Mesothelial cell of epicardium (in vitro differentiated cells): Measurements from ENCODE around the gene NFATC2. TPM values are rescaled to one million over a fixed set of nuclear protein-coding genes. Genes with fewer than 3 reads are reported as not detected.

Experiments used
- DNase-seq, 2 experiments: peaks; one replicate each; pipeline ENCODE4 v3.0.0; 2021; ENCODE audit warnings: low spot score in 2 of 2; ENCODE audit not compliant: unreplicated experiment in 2 of 2
- H3K27ac Mint-ChIP-seq: 2 replicates; pipeline ENCODE4 v1.8.0; 2021; ENCODE audit warnings: mixed read lengths
- H3K27me3 Mint-ChIP-seq: 2 replicates; pipeline ENCODE4 v1.8.0; 2021; ENCODE audit warnings: low read depth, mixed read lengths
- H3K36me3 Mint-ChIP-seq: 2 replicates; pipeline ENCODE4 v1.8.0; 2021; ENCODE audit warnings: mixed read lengths
- H3K4me1 Mint-ChIP-seq: 2 replicates; pipeline ENCODE4 v1.8.0; 2021; ENCODE audit warnings: mixed read lengths
- H3K4me3 Mint-ChIP-seq: 2 replicates; pipeline ENCODE4 v1.8.0; 2021; ENCODE audit warnings: mild to moderate bottlenecking, moderate library complexity, mixed read lengths
- H3K9me3 Mint-ChIP-seq: 2 replicates; pipeline ENCODE4 v1.8.0; 2021; ENCODE audit warnings: mixed read lengths
- total RNA-seq: library from RNA; stranded (reverse); gene quantifications from 3 replicates; pipeline ENCODE4 v1.2.1, GENCODE V29; 2021
- TF ChIP-seq, protein P1 (sequence below): fragments of 200-600 bp; sonication (generic); IDR thresholded peaks from one replicate; pipeline ENCODE4 v1.5.0; 2021; ENCODE audit warnings: antibody characterized with exemption; ENCODE audit not compliant: unreplicated experiment

NFATC2 gene
- total RNA-seq, 1 donor from 2014 or later = 14.0 TPM

DNA sequence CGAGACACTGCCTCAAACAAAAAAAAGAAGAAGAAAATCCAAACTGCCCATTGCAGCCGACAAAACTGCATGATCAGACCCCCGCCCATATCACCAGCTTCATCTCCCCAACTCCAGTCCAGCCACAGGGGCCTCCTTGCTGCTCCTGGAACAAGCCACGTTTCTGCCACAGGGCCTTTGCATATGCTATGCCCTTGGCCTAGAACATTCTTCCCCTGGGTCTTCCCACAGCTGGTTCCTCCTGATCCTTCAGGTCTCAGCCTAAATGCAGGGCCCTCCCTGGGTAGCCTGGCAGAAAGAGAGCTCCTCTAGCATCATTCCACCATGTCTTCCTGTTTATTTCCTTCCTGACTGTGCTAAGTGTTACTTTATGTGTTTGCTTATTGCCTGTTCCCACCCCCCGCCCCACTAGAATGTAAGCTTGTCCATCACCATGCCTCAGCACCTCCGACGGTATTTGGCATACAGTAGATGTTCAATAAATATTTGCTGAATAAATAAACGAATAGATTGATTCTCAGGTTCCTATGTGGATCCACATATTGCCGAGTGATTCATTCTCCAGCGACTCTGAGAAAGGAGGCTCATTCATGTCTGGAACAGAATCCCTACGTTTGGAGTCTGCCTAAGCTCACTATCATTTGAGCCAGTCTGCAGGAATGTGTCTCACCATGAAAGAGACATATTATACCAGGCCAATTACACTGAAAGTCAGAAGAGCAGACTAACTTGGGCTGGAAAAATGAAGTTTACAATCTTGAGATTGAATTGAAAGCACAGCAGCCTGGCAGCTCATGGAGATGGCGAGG is 56.1 kb downstream of the NFATC2 start:
- Mint-ChIP-seq H3K27me3 (no peaks in the 10 kb centered on the region), H3K9me3 (no peaks in the 10 kb centered on the region), H3K27ac (peak overlapping the region; percentile 72), H3K4me1 (peaks cover 74% of the 10 kb centered on the region), H3K36me3 (no peaks in the 10 kb centered on the region), H3K4me3 (no peak overlapping the region)
- DNase-seq = no peak
- TF ChIP-seq, protein P1, sequence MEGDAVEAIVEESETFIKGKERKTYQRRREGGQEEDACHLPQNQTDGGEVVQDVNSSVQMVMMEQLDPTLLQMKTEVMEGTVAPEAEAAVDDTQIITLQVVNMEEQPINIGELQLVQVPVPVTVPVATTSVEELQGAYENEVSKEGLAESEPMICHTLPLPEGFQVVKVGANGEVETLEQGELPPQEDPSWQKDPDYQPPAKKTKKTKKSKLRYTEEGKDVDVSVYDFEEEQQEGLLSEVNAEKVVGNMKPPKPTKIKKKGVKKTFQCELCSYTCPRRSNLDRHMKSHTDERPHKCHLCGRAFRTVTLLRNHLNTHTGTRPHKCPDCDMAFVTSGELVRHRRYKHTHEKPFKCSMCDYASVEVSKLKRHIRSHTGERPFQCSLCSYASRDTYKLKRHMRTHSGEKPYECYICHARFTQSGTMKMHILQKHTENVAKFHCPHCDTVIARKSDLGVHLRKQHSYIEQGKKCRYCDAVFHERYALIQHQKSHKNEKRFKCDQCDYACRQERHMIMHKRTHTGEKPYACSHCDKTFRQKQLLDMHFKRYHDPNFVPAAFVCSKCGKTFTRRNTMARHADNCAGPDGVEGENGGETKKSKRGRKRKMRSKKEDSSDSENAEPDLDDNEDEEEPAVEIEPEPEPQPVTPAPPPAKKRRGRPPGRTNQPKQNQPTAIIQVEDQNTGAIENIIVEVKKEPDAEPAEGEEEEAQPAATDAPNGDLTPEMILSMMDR = no peak

DNA sequence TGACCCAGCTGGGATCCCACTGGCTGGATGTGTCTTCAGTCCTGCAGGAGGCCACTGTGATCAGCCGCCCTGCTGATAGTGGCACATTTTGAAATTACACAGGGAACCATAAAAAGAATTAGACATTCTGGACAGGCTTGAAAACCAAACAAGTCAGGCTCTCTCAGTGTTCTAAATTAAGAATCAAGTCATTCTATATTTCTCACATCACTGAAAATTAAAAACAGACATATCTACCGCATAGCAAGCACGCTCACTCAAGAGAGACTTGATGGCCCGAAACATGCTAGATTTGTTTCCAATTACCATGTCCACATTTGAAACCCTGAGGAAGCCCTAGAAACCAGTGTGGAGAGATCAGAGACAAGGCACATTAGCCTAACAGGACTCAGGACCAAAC is 57.7 kb downstream of the NFATC2 start:
- Mint-ChIP-seq H3K9me3 (no peaks in the 10 kb centered on the region), H3K4me1 (peaks cover 74% of the 10 kb centered on the region), H3K27ac (peak overlapping the region; percentile 36), H3K4me3 (no peak overlapping the region), H3K36me3 (no peaks in the 10 kb centered on the region), H3K27me3 (no peaks in the 10 kb centered on the region)
- TF ChIP-seq, protein P1 = no peak
- no peak for DNase-seq

DNA sequence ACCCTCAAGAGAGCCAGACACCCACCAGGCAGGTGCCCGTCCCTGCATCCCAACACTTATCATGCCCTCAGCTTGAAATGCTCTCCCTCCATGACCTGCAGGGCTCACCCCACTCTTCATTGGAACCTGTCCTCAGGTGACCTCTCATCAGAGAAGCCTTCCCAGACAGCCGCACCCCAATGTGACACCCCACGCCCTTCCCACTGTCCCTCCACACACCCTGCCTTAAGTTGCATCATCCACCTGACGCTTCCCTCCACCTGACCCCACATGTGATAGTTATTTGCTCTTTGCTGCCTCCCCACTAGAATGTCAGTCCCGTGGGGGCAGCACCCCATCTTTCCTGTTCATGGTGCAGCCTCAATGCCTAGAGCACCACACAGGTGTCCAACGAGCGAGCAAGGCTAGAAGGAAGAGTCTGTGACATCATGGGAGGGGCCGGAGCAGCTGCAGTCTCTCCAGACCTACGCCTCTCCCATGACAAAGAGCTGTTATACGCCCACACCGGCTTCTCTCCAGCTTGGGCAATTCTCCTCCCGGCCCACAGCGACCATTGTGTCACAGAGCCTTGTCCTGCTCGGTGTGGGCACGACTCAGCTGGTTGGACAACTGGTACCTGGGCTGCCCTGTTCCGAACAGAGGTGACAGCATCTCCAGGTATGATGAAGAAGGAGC is 58.2 kb downstream of the NFATC2 start:
- Mint-ChIP-seq H3K9me3 (no peaks in the 10 kb centered on the region), H3K4me3 (no peak overlapping the region), H3K27ac (no peak overlapping the region), H3K27me3 (no peaks in the 10 kb centered on the region), H3K4me1 (peaks cover 68% of the 10 kb centered on the region), H3K36me3 (no peaks in the 10 kb centered on the region)
- no peak for DNase-seq
- TF ChIP-seq, protein P1 = no peak

DNA sequence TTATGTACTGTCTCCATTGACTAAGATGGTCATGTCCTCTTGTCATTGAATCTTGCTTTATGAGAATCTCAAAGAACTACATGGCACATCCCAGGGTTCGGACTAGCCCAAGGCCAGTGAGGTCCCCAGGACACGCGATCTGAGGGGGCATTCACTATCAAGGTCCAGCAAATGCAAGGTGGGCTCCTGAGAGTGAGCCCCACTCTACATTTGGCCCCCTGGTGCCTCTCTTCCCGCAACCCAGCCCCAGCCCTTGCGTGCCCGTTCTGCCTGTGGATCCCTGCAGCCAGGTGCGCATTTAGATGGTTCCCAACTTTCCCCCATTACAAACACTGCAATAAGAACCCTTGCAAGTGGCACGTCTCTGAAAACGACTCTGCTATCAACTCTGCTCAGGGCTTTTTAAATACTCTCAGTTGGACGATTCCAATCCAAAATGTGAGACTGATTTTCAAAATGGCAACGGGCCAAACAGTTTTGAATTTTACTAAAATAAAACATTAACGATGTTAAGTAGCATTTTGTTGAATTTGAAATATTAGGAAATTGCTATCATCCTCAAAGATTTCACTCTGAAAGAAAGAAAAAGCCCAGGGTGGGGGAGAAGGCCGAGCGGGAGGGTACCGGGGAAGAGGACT is 59.6 kb downstream of the NFATC2 start:
- Mint-ChIP-seq H3K27me3 (no peaks in the 10 kb centered on the region), H3K4me1 (peaks cover 57% of the 10 kb centered on the region), H3K9me3 (peaks cover 5% of the 10 kb centered on the region), H3K4me3 (no peak overlapping the region), H3K36me3 (peaks cover 9% of the 10 kb centered on the region), H3K27ac (peak overlapping the region; percentile 1)
- TF ChIP-seq, protein P1 = no peak
- DNase-seq = no peak

DNA sequence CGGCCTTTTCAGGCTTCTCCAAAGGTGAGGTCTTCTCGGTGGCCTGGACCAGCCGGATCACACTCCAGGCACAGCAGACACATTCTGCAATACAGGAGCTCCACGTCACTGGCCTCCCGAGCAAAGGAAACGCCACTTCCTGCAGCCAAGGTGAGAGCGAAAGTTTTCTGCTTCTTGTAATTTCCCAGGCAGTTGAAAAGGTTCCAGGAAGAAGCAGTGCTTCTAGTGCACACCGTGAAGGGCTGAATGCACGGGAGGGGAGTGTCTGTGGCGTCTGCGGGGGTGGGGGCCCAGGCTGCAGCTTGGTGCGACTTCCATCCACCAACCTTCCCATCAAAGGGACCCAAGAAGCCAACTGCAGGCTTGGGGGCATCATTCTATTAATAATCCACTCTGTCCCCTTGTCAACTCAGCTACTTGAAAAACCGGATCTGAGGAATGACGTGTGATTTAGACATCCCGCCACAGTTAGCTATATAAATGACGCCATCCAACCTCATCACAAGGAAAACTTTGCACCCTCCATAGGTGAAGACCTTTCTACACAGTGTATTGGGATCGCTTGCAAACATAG is 61.1 kb downstream of the NFATC2 start:
- Mint-ChIP-seq H3K27me3 (no peaks in the 10 kb centered on the region), H3K4me3 (no peak overlapping the region), H3K27ac (peak overlapping the region; percentile 90), H3K4me1 (peaks cover 43% of the 10 kb centered on the region), H3K36me3 (peaks cover 13% of the 10 kb centered on the region), H3K9me3 (peaks cover 10% of the 10 kb centered on the region)
- DNase-seq = no peak
- TF ChIP-seq, protein P1 = no peak
